Measurements from ENCODE around the gene NDUFS6.

- TF ChIP-seq CTCF (IDR thresholded peaks at IDR 0.05) (no peak), POLR2A (IDR thresholded peaks at IDR 0.05) (no peak), EP300 (IDR thresholded peaks at IDR 0.05) (no peak), POLR2AphosphoS5 (IDR thresholded peaks at IDR 0.05) (no peak)
Measured at GRCh38 chr5:1767524-1768282, 33.5 kb upstream of the NDUFS6 start.
